Measurements from ENCODE around the gene TMEM19. TPM values are rescaled to one million over a fixed set of nuclear protein-coding genes. Genes with fewer than 3 reads are reported as not detected.

Gene TMEM19
- total RNA-seq = 39.7 TPM
- long read RNA-seq, full-length matches to known transcripts = 32 of 48 reads
- long read RNA-seq, partial matches to known transcripts = 0 of 48 reads
- long read RNA-seq, other reads (novel, unspliced or antisense) = 16 of 48 reads

- TF ChIP-seq, protein P1, sequence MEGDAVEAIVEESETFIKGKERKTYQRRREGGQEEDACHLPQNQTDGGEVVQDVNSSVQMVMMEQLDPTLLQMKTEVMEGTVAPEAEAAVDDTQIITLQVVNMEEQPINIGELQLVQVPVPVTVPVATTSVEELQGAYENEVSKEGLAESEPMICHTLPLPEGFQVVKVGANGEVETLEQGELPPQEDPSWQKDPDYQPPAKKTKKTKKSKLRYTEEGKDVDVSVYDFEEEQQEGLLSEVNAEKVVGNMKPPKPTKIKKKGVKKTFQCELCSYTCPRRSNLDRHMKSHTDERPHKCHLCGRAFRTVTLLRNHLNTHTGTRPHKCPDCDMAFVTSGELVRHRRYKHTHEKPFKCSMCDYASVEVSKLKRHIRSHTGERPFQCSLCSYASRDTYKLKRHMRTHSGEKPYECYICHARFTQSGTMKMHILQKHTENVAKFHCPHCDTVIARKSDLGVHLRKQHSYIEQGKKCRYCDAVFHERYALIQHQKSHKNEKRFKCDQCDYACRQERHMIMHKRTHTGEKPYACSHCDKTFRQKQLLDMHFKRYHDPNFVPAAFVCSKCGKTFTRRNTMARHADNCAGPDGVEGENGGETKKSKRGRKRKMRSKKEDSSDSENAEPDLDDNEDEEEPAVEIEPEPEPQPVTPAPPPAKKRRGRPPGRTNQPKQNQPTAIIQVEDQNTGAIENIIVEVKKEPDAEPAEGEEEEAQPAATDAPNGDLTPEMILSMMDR (IDR thresholded peaks at IDR 0.05) = no peak
- H3K4me3 ChIP-seq = peak within 1 kb of the TSS; percentile 63
- no peaks in the 10 kb centered on the region for H3K9me3 ChIP-seq
- intact Hi-C loops (cut with DNase I) = no loop called here
- peaks cover 5% of the 10 kb centered on the region for H3K36me3 ChIP-seq
- H3K27ac ChIP-seq = peak within 1 kb of the TSS; percentile 85
- ATAC-seq (peak; percentile 99), DNase-seq (peak; percentile 97)
- peaks cover 10% of the 10 kb centered on the region for H3K4me1 ChIP-seq
- no peaks in the 10 kb centered on the region for H3K27me3 ChIP-seq
Observed at GRCh38 chr12:71685914-71686657, at the start of gene TMEM19. TMEM19 (plus strand) TSS chr12:71686082; CDS start chr12:71686681, 599 bp downstream.

DNA sequence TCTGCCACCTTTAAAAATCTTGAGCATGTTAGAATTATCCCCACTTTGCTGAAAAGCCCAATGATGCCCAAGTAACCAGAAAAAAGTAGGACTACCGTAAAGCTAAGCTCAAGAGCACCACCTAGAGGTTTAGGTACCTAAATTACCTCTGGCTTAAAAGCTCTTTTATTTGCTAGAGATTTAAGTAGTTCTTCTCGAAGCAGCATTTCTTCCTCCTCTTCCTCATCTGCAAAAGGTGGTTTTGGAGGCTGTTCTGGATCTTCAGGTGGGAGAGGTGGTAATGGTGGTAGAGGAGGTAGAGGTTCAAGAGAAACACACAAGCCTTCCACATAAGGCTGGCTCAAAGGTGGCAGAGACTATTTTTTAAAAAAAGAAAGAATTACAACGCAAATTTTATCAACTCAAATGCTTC lies 49.2 kb upstream of the TMEM19 start:
- intact Hi-C loops (cut with DNase I) = no loop called here
- DNase-seq (no peak), ATAC-seq (peak; percentile 72)
- peaks cover 99% of the 10 kb centered on the region for H3K36me3 ChIP-seq
- TF ChIP-seq, protein P1 (IDR thresholded peaks at IDR 0.05) = peak; percentile 65
- H3K9me3 ChIP-seq = no peaks in the 10 kb centered on the region
- H3K27ac ChIP-seq = no peak overlapping the region
- no peaks in the 10 kb centered on the region for H3K27me3 ChIP-seq
- H3K4me1 ChIP-seq = no peaks in the 10 kb centered on the region
- no peak overlapping the region for H3K4me3 ChIP-seq

GRCh38 chr12:71638499-71638898 lies 47.4 kb upstream of the TMEM19 start:
- intact Hi-C loops (cut with DNase I) = no loop called here
- no peaks in the 10 kb centered on the region for H3K4me1 ChIP-seq
- TF ChIP-seq, protein P1 (IDR thresholded peaks at IDR 0.05) = no peak
- peaks cover 99% of the 10 kb centered on the region for H3K36me3 ChIP-seq
- no peaks in the 10 kb centered on the region for H3K9me3 ChIP-seq
- no peak overlapping the region for H3K27ac ChIP-seq
- DNase-seq (no peak), ATAC-seq (no peak)
- H3K4me3 ChIP-seq = no peak overlapping the region
- H3K27me3 ChIP-seq = no peaks in the 10 kb centered on the region

GRCh38 chr12:71639341-71639760 lies 46.5 kb upstream of the TMEM19 start:
- no peak for ATAC-seq
- intact Hi-C loops (cut with DNase I) = no loop called here
- H3K4me3 ChIP-seq = no peak overlapping the region
- TF ChIP-seq, protein P1 (IDR thresholded peaks at IDR 0.05) = no peak
- no peaks in the 10 kb centered on the region for H3K9me3 ChIP-seq
- no peaks in the 10 kb centered on the region for H3K4me1 ChIP-seq
- H3K36me3 ChIP-seq = peaks cover 99% of the 10 kb centered on the region
- no peaks in the 10 kb centered on the region for H3K27me3 ChIP-seq
- H3K27ac ChIP-seq = no peak overlapping the region
- no peak for DNase-seq

DNA sequence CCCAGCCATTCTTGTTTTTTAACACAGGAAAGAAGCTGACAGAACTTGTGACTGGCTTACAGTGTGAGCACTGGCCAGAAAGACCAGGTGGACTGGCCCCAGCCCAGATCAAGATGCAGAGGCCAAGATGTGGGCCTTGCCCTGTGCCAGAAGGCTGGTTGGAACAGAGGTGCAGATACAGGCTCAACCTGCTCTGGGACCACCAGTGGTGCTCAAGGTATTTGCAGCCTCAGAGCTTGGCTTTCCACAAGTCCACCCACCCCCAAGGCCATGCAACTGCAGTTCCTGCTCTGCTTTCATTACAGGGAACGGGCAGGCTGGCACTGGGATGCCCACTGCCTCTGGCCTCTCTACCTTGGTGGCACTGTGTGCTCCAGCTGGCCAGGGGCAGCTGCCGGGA lies 45.6 kb upstream of the TMEM19 start:
- Histone ChIP-seq H3K27ac (no peak overlapping the region), H3K9me3 (no peaks in the 10 kb centered on the region), H3K27me3 (no peaks in the 10 kb centered on the region), H3K4me1 (no peaks in the 10 kb centered on the region), H3K4me3 (no peak overlapping the region), H3K36me3 (peaks cover 99% of the 10 kb centered on the region)
- DNase-seq (no peak), ATAC-seq (no peak)
- TF ChIP-seq, protein P1 (IDR thresholded peaks at IDR 0.05) = no peak
- intact Hi-C loops (cut with DNase I) = no loop called here
